Right lobe of liver (tissue), 4 donors: ENCODE results near the gene CDCA4.

ENCODE experiments used
- POLR2A ChIP-seq: fragments of 450-650 bp; IDR thresholded peaks from one replicate; pipeline ENCODE4 v1.6.1; 2017; ENCODE audit warnings: antibody characterized with exemption, mild to moderate bottlenecking
- TF ChIP-seq, protein P1 (sequence below), 4 donors: fragments of 200-600 bp in 3 of 4; fragments of 450-650 bp in 1 of 4; IDR thresholded peaks; one replicate each; pipeline versions ENCODE4 v1.5.1 to v1.8.0; 2016 to 2022; ENCODE audit warnings: antibody characterized with exemption in 4 of 4, mild to moderate bottlenecking in 2 of 4
- donor health status: DM: no; HTN: no; CAD: no.
- donor health status: DM: no; HTN: no; CAD: no.
- donor health status: DM: no; HTN: yes; CAD: no.

DNA sequence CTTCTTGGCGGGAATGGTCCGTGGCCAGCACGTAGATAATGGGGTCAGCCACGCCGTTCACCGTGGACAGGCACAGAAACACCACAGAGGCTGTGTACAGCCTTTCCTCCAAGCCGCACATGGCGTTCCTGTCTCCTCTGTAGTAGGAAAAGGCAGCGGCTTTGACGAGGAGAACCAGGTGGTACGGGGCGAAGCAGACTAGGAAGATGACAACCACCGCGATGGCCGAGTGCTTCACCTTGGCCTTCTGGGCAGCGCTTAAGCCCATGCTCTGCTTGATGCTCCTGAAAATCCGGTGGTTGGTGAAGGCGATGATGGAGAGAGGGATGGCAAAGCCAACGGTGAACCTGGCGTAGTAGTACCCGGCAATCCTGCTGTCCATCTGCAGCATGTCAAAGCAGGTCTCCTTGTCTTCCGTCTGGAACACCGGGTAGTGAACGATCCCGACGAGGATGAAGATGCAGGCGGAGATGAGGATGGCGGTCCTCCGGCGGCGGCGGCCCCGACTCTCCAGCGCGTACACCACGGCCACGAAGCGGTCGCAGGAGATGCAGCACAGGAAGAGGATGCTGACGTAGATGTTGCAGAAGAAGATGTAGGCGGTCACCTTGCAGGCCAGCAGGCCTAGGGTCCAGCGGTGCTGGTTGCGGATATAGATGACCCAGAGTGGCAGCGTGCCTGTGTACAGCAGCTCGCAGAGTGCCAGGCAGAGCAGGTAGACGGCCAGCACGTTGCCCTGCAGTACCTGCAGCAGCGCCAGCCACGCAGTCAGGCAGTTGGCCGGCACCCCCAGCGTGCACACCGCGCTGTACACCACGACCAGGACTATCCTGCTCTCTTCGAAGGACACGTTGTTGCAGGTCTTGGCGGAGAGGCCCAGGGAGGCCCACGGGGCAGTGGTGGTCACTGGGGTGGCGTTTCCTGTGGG, 30.6 kb upstream of the CDCA4 start:
- TF ChIP-seq POLR2A = no peak
- TF ChIP-seq, protein P1, sequence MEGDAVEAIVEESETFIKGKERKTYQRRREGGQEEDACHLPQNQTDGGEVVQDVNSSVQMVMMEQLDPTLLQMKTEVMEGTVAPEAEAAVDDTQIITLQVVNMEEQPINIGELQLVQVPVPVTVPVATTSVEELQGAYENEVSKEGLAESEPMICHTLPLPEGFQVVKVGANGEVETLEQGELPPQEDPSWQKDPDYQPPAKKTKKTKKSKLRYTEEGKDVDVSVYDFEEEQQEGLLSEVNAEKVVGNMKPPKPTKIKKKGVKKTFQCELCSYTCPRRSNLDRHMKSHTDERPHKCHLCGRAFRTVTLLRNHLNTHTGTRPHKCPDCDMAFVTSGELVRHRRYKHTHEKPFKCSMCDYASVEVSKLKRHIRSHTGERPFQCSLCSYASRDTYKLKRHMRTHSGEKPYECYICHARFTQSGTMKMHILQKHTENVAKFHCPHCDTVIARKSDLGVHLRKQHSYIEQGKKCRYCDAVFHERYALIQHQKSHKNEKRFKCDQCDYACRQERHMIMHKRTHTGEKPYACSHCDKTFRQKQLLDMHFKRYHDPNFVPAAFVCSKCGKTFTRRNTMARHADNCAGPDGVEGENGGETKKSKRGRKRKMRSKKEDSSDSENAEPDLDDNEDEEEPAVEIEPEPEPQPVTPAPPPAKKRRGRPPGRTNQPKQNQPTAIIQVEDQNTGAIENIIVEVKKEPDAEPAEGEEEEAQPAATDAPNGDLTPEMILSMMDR (IDR thresholded peaks at IDR 0.05) = no peak
